Measurements from ENCODE around the gene MCU. TPM values are rescaled to one million over a fixed set of nuclear protein-coding genes. Genes with fewer than 3 reads are reported as not detected.

MCU gene
- total RNA-seq, 4 donors from 2014 or later = 11.4 to 33.3 (median 24.9) TPM

DNA sequence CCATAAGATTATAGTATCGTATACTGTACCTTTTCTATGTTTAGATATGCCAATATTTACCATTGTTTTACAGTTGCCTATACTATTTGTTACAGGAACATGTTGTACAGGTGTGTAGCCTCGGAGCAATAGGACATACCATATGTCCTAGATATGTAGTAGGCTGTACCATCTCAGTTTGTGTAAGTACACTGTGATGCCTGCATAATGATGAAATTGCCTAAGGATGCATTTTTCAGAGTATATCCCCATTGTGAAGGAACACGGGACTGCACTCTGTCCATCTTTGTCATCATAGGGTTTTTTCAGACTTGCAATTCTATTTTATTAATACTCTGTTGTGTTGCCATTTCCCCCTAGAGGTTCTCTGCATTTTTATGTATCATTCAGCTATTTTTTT lies 50.1 kb downstream of the MCU start:
- 93 to 94% methylated on average over 3 of the region's 3 CpGs for WGBS, 2 donors
- H3K27ac ChIP-seq = no peak overlapping the region
- H3K27me3 ChIP-seq = no peaks in the 10 kb centered on the region
- TF ChIP-seq POLR2A (IDR thresholded peaks at IDR 0.05) = no peak
- TF ChIP-seq, protein P1, sequence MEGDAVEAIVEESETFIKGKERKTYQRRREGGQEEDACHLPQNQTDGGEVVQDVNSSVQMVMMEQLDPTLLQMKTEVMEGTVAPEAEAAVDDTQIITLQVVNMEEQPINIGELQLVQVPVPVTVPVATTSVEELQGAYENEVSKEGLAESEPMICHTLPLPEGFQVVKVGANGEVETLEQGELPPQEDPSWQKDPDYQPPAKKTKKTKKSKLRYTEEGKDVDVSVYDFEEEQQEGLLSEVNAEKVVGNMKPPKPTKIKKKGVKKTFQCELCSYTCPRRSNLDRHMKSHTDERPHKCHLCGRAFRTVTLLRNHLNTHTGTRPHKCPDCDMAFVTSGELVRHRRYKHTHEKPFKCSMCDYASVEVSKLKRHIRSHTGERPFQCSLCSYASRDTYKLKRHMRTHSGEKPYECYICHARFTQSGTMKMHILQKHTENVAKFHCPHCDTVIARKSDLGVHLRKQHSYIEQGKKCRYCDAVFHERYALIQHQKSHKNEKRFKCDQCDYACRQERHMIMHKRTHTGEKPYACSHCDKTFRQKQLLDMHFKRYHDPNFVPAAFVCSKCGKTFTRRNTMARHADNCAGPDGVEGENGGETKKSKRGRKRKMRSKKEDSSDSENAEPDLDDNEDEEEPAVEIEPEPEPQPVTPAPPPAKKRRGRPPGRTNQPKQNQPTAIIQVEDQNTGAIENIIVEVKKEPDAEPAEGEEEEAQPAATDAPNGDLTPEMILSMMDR (IDR thresholded peaks at IDR 0.05) = no peak
- no peak overlapping the region for H3K4me3 ChIP-seq (replicated peaks in 1 of 3)
- intact Hi-C loops (cut with DNase I) = no loop called here
- H3K9me3 ChIP-seq = no peaks in the 10 kb centered on the region
- peaks cover 8 to 18% of the 10 kb centered on the region in 2 donors for H3K4me1 ChIP-seq
- H3K36me3 ChIP-seq = no peaks in the 10 kb centered on the region
- DNase-seq = no peak

DNA sequence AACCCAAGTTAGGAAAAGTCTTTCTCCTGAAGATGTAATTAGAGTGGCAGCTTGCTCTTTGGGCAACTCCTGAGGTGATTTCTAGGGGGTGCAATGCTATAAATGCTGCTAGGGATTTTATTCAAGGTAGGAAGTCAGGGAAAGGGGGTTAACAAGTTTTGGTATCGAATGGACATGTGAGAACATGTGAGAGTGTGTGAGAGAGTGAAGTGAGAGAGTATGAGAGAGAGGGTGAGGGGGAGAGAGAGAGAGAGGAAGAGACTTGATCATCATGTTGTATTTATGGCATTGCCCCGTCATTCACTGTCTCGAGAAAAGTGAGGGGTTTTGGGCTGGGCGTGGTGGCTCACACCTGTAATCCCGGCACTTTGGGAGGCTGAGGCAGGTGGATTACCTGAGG lies 50.9 kb downstream of the MCU start:
- no peak for DNase-seq
- Histone ChIP-seq H3K9me3 (no peaks in the 10 kb centered on the region), H3K27me3 (no peaks in the 10 kb centered on the region), H3K4me3 (replicated peaks in 1 of 3) (no peak overlapping the region), H3K4me1 (peaks cover 7 to 18% of the 10 kb centered on the region in 2 donors), H3K36me3 (no peaks in the 10 kb centered on the region), H3K27ac (no peak overlapping the region)
- intact Hi-C loops (cut with DNase I) = no loop called here
- 95 to 97% methylated on average over 5 of the region's 5 CpGs for WGBS, 2 donors
- TF ChIP-seq, protein P1 (IDR thresholded peaks at IDR 0.05) = no peak
- TF ChIP-seq POLR2A (IDR thresholded peaks at IDR 0.05) = no peak

- TF ChIP-seq, protein P1 (IDR thresholded peaks at IDR 0.05) = no peak
- no peak for TF ChIP-seq POLR2A (IDR thresholded peaks at IDR 0.05)
- Histone ChIP-seq H3K9me3 (no peaks in the 10 kb centered on the region), H3K4me1 (peaks cover 0 to 3% of the 10 kb centered on the region in 2 donors), H3K4me3 (replicated peaks in 1 of 3) (no peak overlapping the region), H3K27me3 (no peaks in the 10 kb centered on the region), H3K27ac (no peak overlapping the region), H3K36me3 (no peaks in the 10 kb centered on the region)
- intact Hi-C loops (cut with DNase I) = no loop called here
- DNase-seq = no peak
- WGBS, 2 donors = 80 to 84% methylated on average over 3 of the region's 3 CpGs
These were observed 52.6 kb downstream of the MCU start for GRCh38 chr10:72744566-72744965.

GRCh38 chr10:72746426-72747363 lies 54.8 kb downstream of the MCU start:
- TF ChIP-seq, protein P1 (IDR thresholded peaks at IDR 0.05) = no peak
- no peak for TF ChIP-seq POLR2A (IDR thresholded peaks at IDR 0.05)
- no peak for DNase-seq
- H3K27ac ChIP-seq = no peak overlapping the region
- intact Hi-C loops (cut with DNase I) = no loop called here
- no peaks in the 10 kb centered on the region for H3K9me3 ChIP-seq
- 70 to 78% methylated on average over 3 of the region's 3 CpGs for WGBS, 2 donors
- no peaks in the 10 kb centered on the region for H3K36me3 ChIP-seq
- no peaks in the 10 kb centered on the region for H3K27me3 ChIP-seq
- peaks cover 0 to 3% of the 10 kb centered on the region in 2 donors for H3K4me1 ChIP-seq
- no peak overlapping the region for H3K4me3 ChIP-seq (replicated peaks in 1 of 3)

DNA sequence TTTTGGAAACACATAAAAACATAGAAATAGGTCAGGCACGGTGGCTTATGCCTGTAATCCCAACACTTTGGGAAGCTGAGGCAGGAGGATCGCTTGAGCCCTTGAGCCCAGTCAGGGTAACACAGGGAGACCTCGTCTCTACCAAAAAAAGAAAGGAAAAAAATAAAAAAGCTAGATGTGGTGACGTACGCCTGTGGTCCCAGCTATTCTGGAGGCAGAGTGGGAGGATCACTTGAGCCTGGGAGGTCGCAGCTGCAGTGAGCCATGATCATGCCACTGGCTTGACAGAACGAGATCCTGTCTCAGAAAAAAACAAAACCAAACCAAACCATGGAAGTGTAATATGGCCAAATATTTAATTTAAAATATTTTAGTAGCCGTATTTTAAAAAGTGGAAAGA lies 55.6 kb downstream of the MCU start:
- Histone ChIP-seq H3K9me3 (no peaks in the 10 kb centered on the region), H3K4me3 (replicated peaks in 1 of 3) (no peak overlapping the region), H3K4me1 (peaks cover 0 to 3% of the 10 kb centered on the region in 2 donors), H3K27me3 (no peaks in the 10 kb centered on the region), H3K36me3 (no peaks in the 10 kb centered on the region), H3K27ac (no peak overlapping the region)
- 95 to 97% methylated on average over 8 of the region's 8 CpGs for WGBS, 2 donors
- no peak for TF ChIP-seq POLR2A (IDR thresholded peaks at IDR 0.05)
- TF ChIP-seq, protein P1 (IDR thresholded peaks at IDR 0.05) = no peak
- DNase-seq = no peak
- intact Hi-C loops (cut with DNase I) = no loop called here
